HCT116 (cell line): ENCODE data around the gene PMAIP1. TPM values are rescaled to one million over a fixed set of nuclear protein-coding genes. Genes with fewer than 3 reads are reported as not detected.

Experiments used
- ATAC-seq: fragments of 200-7000 bp; cut with Tn5 transposase; 2 replicates; pipeline ENCODE4 v1.9.1; 2020; ENCODE audit warnings: mild to moderate bottlenecking, moderate library complexity
- BruUV-seq: library from RNA; stranded (reverse); fragments of 400-500 nt; replicated peaks from 2 replicates; lab custom pipeline; 2021; lab: Mats Ljungman, UMichigan
- CTCF ChIA-PET: fragments of 300-600 bp; sonication (Branson Sonifier 250); formaldehyde crosslinking; loops from one replicate; lab custom pipeline; 2021; ENCODE audit warnings: antibody characterized with exemption; lab: Charles Lee
- POLR2A ChIA-PET: fragments of 300-600, 350-600 bp; sonication (Branson Sonifier 250); formaldehyde crosslinking; loops from one replicate; lab custom pipeline; 2021; ENCODE audit warnings: antibody characterized with exemption; lab: Charles Lee
- RAD21 ChIA-PET, 2 experiments: fragments of 300-600 bp; sonication (Branson Sonifier 250); formaldehyde crosslinking; loops; one replicate each; lab custom pipeline; 2023; ENCODE audit warnings: low total read pairs in 2 of 2; ENCODE audit not compliant: uncharacterized antibody in 2 of 2, unreplicated experiment in 2 of 2, low non-redundant PET in 1 of 2; lab: Charles Lee
- DNase-seq: peaks from one replicate; pipeline ENCODE4 v3.0.0-alpha.2; 2010; ENCODE audit warnings: low read depth, low spot score
- H2AFZ ChIP-seq: fragments of 200-600 bp; shearing (Covaris generic), sonication (generic); 2 replicates; pipeline ENCODE4 v1.6.1; 2017; ENCODE audit warnings: low read depth, mixed run types, mixed read lengths, antibody characterized with exemption, low read length; ENCODE audit not compliant: poor library complexity, severe bottlenecking
- H3K27ac ChIP-seq: 2 replicates; pipeline ENCODE4 v1.5.1; 2012; ENCODE audit warnings: low read depth, low read length
- H3K27me3 ChIP-seq: fragments of 200-600 bp; sonication (generic); 2 replicates; pipeline ENCODE4 v1.6.1; 2016; ENCODE audit warnings: mixed run types, low read length, mixed read lengths; ENCODE audit not compliant: insufficient read depth
- H3K36me3 ChIP-seq, 2 experiments: fragments of 200-500 bp in 1 of 2; fragments of 200-600 bp in 1 of 2; sonication (Bioruptor generic) in 1 of 2; sonication (generic) in 1 of 2; 2 replicates each; pipeline versions ENCODE4 v1.5.1 to v1.6.1; 2014 to 2016; ENCODE audit warnings: low read length in 2 of 2, inconsistent platforms in 1 of 2, mixed read lengths in 1 of 2, mixed run types in 1 of 2; ENCODE audit not compliant: insufficient read depth in 2 of 2, control insufficient read depth in 1 of 2
- H3K4me1 ChIP-seq, 2 experiments: fragments of 200-600 bp in 1 of 2; sonication (generic) in 1 of 2; 2 replicates each; pipeline versions ENCODE4 v1.5.1 to v1.6.1; 2012 to 2017; ENCODE audit warnings: low read length in 2 of 2, inconsistent platforms in 1 of 2, mild to moderate bottlenecking in 1 of 2, mixed read lengths in 1 of 2, mixed run types in 1 of 2, moderate library complexity in 1 of 2; ENCODE audit not compliant: insufficient read depth in 2 of 2, control insufficient read depth in 1 of 2
- H3K4me2 ChIP-seq: fragments of 200-600 bp; sonication (generic); 2 replicates; pipeline ENCODE4 v1.6.1; 2017; ENCODE audit warnings: mixed run types, low read length, mixed read lengths
- H3K4me3 ChIP-seq, 2 experiments: fragments of 200-600 bp in 1 of 2; sonication (generic) in 1 of 2; replicated peaks in 1 of 2; 2 replicates each; pipeline ENCODE4 v1.5.1; 2011 to 2016; ENCODE audit warnings: low read length in 2 of 2, control low read depth in 1 of 2, low read depth in 1 of 2, mild to moderate bottlenecking in 1 of 2, mixed read lengths in 1 of 2, mixed run types in 1 of 2
- H3K79me2 ChIP-seq: fragments of 200-600 bp; sonication (generic); 2 replicates; pipeline ENCODE4 v1.6.1; 2017; ENCODE audit warnings: mild to moderate bottlenecking, mixed run types, low read length, moderate library complexity, mixed read lengths; ENCODE audit not compliant: insufficient read depth
- H3K9ac ChIP-seq: fragments of 200-600 bp; sonication (generic); 2 replicates; pipeline ENCODE4 v1.6.1; 2016; ENCODE audit warnings: low read length, mixed read lengths
- H3K9me2 ChIP-seq: fragments of 200-600 bp; sonication (generic), shearing (Covaris generic); 2 replicates; pipeline ENCODE4 v1.6.1; 2017; ENCODE audit warnings: mixed run types, mild to moderate bottlenecking, moderate library complexity; ENCODE audit not compliant: insufficient read depth
- H3K9me3 ChIP-seq, 2 experiments: fragments of 200-500 bp in 1 of 2; fragments of 200-600 bp in 1 of 2; sonication (Bioruptor generic) in 1 of 2; sonication (generic) in 1 of 2; 2 replicates each; pipeline ENCODE4 v1.6.1; 2014 to 2017; ENCODE audit warnings: low read length in 2 of 2, mixed read lengths in 2 of 2, inconsistent platforms in 1 of 2, low read depth in 1 of 2, mild to moderate bottlenecking in 1 of 2, mixed run types in 1 of 2, moderate library complexity in 1 of 2; ENCODE audit not compliant: control insufficient read depth in 1 of 2, insufficient read depth in 1 of 2
- H4K20me1 ChIP-seq: fragments of 200-600 bp; sonication (generic), shearing (Covaris generic); 2 replicates; pipeline ENCODE4 v1.6.1; 2017; ENCODE audit warnings: mixed run types, mild to moderate bottlenecking, moderate library complexity; ENCODE audit not compliant: insufficient read depth
- EGR1 ChIP-seq: IDR thresholded peaks from 2 replicates; pipeline ENCODE4 v1.6.1; 2012; ENCODE audit warnings: low read depth
- ELF1 ChIP-seq: IDR thresholded peaks from 2 replicates; pipeline ENCODE4 v1.6.1; 2012; ENCODE audit warnings: low read depth, borderline replicate concordance
- EZH2 ChIP-seq: fragments of 200-600 bp; sonication (generic); IDR thresholded peaks from 2 replicates; pipeline ENCODE4 v1.6.1; 2017; ENCODE audit warnings: antibody characterized with exemption, mixed run types
- FOSL1 ChIP-seq: IDR thresholded peaks from 2 replicates; pipeline ENCODE4 v1.6.1; 2012; ENCODE audit warnings: low read depth
- JUND ChIP-seq: IDR thresholded peaks from 2 replicates; pipeline ENCODE4 v1.6.1; 2012
- POLR2A ChIP-seq: IDR thresholded peaks from 2 replicates; pipeline ENCODE4 v1.7.0; 2011; ENCODE audit warnings: borderline replicate concordance; ENCODE audit not compliant: insufficient read depth, insufficient read length; ENCODE audit errors: extremely low read depth
- RAD21 ChIP-seq: IDR thresholded peaks from 2 replicates; pipeline ENCODE4 v1.6.1; 2012; ENCODE audit warnings: low read depth, mild to moderate bottlenecking
- SP1 ChIP-seq: IDR thresholded peaks from 2 replicates; pipeline ENCODE4 v1.6.1; 2012; ENCODE audit warnings: low read depth
- SRF ChIP-seq: IDR thresholded peaks from 2 replicates; pipeline ENCODE4 v1.6.1; 2012; ENCODE audit warnings: low read depth
- YY1 ChIP-seq: IDR thresholded peaks from 2 replicates; pipeline ENCODE4 v1.6.1; 2011; ENCODE audit warnings: low read length, low read depth, moderate library complexity, mild to moderate bottlenecking; ENCODE audit not compliant: insufficient replicate concordance; ENCODE audit errors: extremely low read depth
- ZBTB33 ChIP-seq: IDR thresholded peaks from 2 replicates; pipeline ENCODE4 v1.6.1; 2011; ENCODE audit warnings: mild to moderate bottlenecking, low read length, moderate library complexity; ENCODE audit not compliant: insufficient replicate concordance; ENCODE audit errors: extremely low read depth
- ZFX ChIP-seq: fragments of 450-650 bp; IDR thresholded peaks from 2 replicates; pipeline ENCODE4 v1.6.1; 2017
- intact Hi-C: fragments of 100-400 bp; cut with micrococcal nuclease; formaldehyde crosslinking; loops from 2 replicates; pipeline ENCODE4 v1.10.0; 2022
- total RNA-seq: library from RNA; stranded (reverse); gene quantifications from one replicate; pipeline ENCODE4 v1.2.1, GENCODE V29; 2021; ENCODE audit not compliant: unreplicated experiment
- TF ChIP-seq, protein P1 (sequence below): IDR thresholded peaks from 2 replicates; pipeline ENCODE4 v1.6.1; 2012
- TF ChIP-seq, protein P2 (sequence below), 3 experiments: fragments of 200-600 bp in 1 of 3; sonication (generic) in 1 of 3; IDR thresholded peaks in 2 of 3; conservative IDR thresholded peaks in 1 of 3; 2 replicates each; pipeline ENCODE4 v1.5.1; 2012 to 2017; ENCODE audit warnings: low read depth in 2 of 3, low read length in 2 of 3, antibody characterized with exemption in 1 of 3, borderline replicate concordance in 1 of 3, control low read depth in 1 of 3, mild to moderate bottlenecking in 1 of 3, mixed read lengths in 1 of 3, mixed run types in 1 of 3, moderate library complexity in 1 of 3; ENCODE audit not compliant: insufficient read depth in 1 of 3

PMAIP1 gene
- total RNA-seq, 1 experiment from 2014 or later: 66.7 TPM

- ChIA-PET CTCF (no interaction called here), RAD21 (no interaction called here), POLR2A (interaction anchor here (1.2 kb wide), 1 partner anchor 26 kb away, joined by 3 read pairs; no protein-coding TSS in a partner anchor)
- H3K4me3 ChIP-seq: no peak overlapping the region
- H3K79me2 ChIP-seq: no peaks in the 10 kb centered on the region
- no peaks in the 10 kb centered on the region for H4K20me1 ChIP-seq
- TF ChIP-seq EZH2 (no peak), ELF1 (no peak), JUND (no peak), FOSL1 (no peak), POLR2A (no peak), ZBTB33 (no peak), RAD21 (no peak), ZFX (no peak)
- TF ChIP-seq, protein P1, sequence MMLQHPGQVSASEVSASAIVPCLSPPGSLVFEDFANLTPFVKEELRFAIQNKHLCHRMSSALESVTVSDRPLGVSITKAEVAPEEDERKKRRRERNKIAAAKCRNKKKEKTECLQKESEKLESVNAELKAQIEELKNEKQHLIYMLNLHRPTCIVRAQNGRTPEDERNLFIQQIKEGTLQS: no peak
- ATAC-seq (no peak), DNase-seq (no peak)
- no peaks in the 10 kb centered on the region for H3K9me2 ChIP-seq
- no TSS peak for BruUV-seq
- no peak overlapping the region for H3K4me2 ChIP-seq
- no peaks in the 10 kb centered on the region for H3K4me1 ChIP-seq
- H3K27ac ChIP-seq: no peak overlapping the region
- no peaks in the 10 kb centered on the region for H3K27me3 ChIP-seq
- H3K36me3 ChIP-seq: no peaks in the 10 kb centered on the region
- H2AFZ ChIP-seq: no peak overlapping the region
- intact Hi-C loops: no loop called here
- H3K9ac ChIP-seq: no peak overlapping the region
- no peaks in the 10 kb centered on the region for H3K9me3 ChIP-seq
Observed at GRCh38 chr18:59939127-59939526, 39.3 kb downstream of the PMAIP1 start.

DNA sequence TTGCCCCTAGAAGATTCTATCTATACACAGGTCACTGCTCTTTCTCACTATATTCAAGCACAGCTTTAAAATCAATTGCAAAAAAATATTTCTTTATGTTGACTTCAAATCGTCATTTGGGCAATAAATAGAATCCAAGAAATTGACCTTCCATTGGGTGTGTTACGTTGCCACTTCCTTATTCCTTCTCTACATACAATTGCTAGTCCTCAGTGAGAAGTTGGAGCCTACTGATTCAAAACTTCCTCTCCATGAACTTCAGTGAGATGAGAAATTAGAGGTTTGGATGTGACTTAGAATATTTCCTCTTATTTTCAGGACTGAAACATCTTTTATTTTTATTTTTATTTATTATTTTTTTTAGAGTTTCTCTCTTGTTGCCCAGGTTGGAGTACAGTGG is 40.3 kb downstream of the PMAIP1 start:
- intact Hi-C loops: no loop called here
- H3K9me2 ChIP-seq: no peaks in the 10 kb centered on the region
- H3K36me3 ChIP-seq: no peaks in the 10 kb centered on the region
- H3K4me3 ChIP-seq: no peak overlapping the region
- RAD21 ChIA-PET: interaction anchor here in 1 of 2 experiments (0.6 kb wide), 1 partner anchor 42 kb away, joined by 3 read pairs; no protein-coding TSS in a partner anchor
- no peak overlapping the region for H3K27ac ChIP-seq
- POLR2A ChIA-PET: no interaction called here
- no peak overlapping the region for H3K4me2 ChIP-seq
- no TSS peak for BruUV-seq
- CTCF ChIA-PET: no interaction called here
- no peaks in the 10 kb centered on the region for H3K27me3 ChIP-seq
- no peak for ATAC-seq
- no peaks in the 10 kb centered on the region for H3K79me2 ChIP-seq
- no peaks in the 10 kb centered on the region for H3K9me3 ChIP-seq
- no peaks in the 10 kb centered on the region for H4K20me1 ChIP-seq
- H3K9ac ChIP-seq: no peak overlapping the region
- no peak overlapping the region for H2AFZ ChIP-seq
- H3K4me1 ChIP-seq: no peaks in the 10 kb centered on the region
- DNase-seq: no peak
- TF ChIP-seq SRF (no peak), YY1 (no peak), SP1 (no peak), FOSL1 (no peak), EGR1 (no peak)
- TF ChIP-seq, protein P2, sequence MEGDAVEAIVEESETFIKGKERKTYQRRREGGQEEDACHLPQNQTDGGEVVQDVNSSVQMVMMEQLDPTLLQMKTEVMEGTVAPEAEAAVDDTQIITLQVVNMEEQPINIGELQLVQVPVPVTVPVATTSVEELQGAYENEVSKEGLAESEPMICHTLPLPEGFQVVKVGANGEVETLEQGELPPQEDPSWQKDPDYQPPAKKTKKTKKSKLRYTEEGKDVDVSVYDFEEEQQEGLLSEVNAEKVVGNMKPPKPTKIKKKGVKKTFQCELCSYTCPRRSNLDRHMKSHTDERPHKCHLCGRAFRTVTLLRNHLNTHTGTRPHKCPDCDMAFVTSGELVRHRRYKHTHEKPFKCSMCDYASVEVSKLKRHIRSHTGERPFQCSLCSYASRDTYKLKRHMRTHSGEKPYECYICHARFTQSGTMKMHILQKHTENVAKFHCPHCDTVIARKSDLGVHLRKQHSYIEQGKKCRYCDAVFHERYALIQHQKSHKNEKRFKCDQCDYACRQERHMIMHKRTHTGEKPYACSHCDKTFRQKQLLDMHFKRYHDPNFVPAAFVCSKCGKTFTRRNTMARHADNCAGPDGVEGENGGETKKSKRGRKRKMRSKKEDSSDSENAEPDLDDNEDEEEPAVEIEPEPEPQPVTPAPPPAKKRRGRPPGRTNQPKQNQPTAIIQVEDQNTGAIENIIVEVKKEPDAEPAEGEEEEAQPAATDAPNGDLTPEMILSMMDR (IDR thresholded peaks at IDR 0.05 in 2 of 3, conservative IDR thresholded peaks at IDR 0.05 in 1 of 3; ENCODE audit: borderline replicate concordance in 1 of 3, insufficient read depth in 1 of 3, low read depth in 2 of 3, low read length in 2 of 3): no peak
